COLO668 (cell line): ENCODE measurements around the gene IFFO2.
"Not testable (repeated sequence)": the region's sequence is repeated elsewhere in the genome, so short reads cannot be mapped to it uniquely, and the experiment has no call there.

Experiments used
- DNase-seq: peaks from one replicate; lab custom pipeline; 2025; ENCODE audit not compliant: unreplicated experiment; lab: John Stamatoyannopoulos, UW

Gene IFFO2

GRCh38 chr1:18900303-18900841, 56.1 kb downstream of the IFFO2 start:
- DNase-seq: peak; percentile 40

- peak; percentile 45 for DNase-seq
These were observed 57.0 kb downstream of the IFFO2 start for GRCh38 chr1:18899363-18900049.

GRCh38 chr1:18898567-18898966, 57.9 kb downstream of the IFFO2 start:
- DNase-seq: no peak

- no peak for DNase-seq
These were observed 61.2 kb downstream of the IFFO2 start for GRCh38 chr1:18895317-18895716.

GRCh38 chr1:18893120-18893519, 63.4 kb downstream of the IFFO2 start:
- DNase-seq: no peak

- not testable (repeated sequence) for DNase-seq
These were observed 64.6 kb downstream of the IFFO2 start for GRCh38 chr1:18891858-18892257.

- DNase-seq: no peak
These were observed 65.1 kb downstream of the IFFO2 start for GRCh38 chr1:18891426-18891780.

- DNase-seq: no peak
These were observed 65.6 kb downstream of the IFFO2 start for GRCh38 chr1:18890706-18891425.

GRCh38 chr1:18886003-18886335, 70.5 kb downstream of the IFFO2 start:
- no peak for DNase-seq

- no peak for DNase-seq
These were observed 71.0 kb downstream of the IFFO2 start for GRCh38 chr1:18885311-18886002.

GRCh38 chr1:18884727-18885126, 71.7 kb downstream of the IFFO2 start:
- DNase-seq: no peak

- no peak for DNase-seq
These were observed 72.1 kb downstream of the IFFO2 start for GRCh38 chr1:18884419-18884717.

- peak; percentile 77 for DNase-seq
These were observed 72.6 kb downstream of the IFFO2 start for GRCh38 chr1:18883636-18884418.

- DNase-seq: no peak
These were observed 73.4 kb downstream of the IFFO2 start for GRCh38 chr1:18883079-18883478.

- DNase-seq: no peak
These were observed 74.0 kb downstream of the IFFO2 start for GRCh38 chr1:18882486-18882885.

GRCh38 chr1:18881642-18882431, 74.6 kb downstream of the IFFO2 start:
- DNase-seq: no peak

- no peak for DNase-seq
These were observed 75.3 kb downstream of the IFFO2 start for GRCh38 chr1:18881164-18881563.

- no peak for DNase-seq
These were observed 75.9 kb downstream of the IFFO2 start for GRCh38 chr1:18880585-18880984.

GRCh38 chr1:18879791-18880309, 76.6 kb downstream of the IFFO2 start:
- DNase-seq: peak; percentile 41

- no peak for DNase-seq
These were observed 77.2 kb downstream of the IFFO2 start for GRCh38 chr1:18879215-18879790.
